Endothelial cell of umbilical vein (primary cell): ENCODE measurements around the gene BNIP2. TPM values are rescaled to one million over a fixed set of nuclear protein-coding genes. Genes with fewer than 3 reads are reported as not detected.
A peak's percentile ranks its signal among the peaks of the same experiment; 100 is the strongest.

Experiments used
- BruUV-seq: library from RNA; stranded (reverse); fragments of 400-500 nt; replicated peaks from 2 replicates; lab custom pipeline; 2021; lab: Mats Ljungman, UMichigan
- CTCF ChIA-PET: fragments of 300-600, 350-600 bp; sonication (Branson Sonifier 250); formaldehyde crosslinking; loops from one replicate; lab custom pipeline; 2021; ENCODE audit warnings: antibody characterized with exemption, inconsistent platforms; lab: Charles Lee
- POLR2A ChIA-PET: fragments of 300-600, 350-600 bp; sonication (Branson Sonifier 250); formaldehyde crosslinking; loops from one replicate; lab custom pipeline; 2021; ENCODE audit warnings: antibody characterized with exemption, inconsistent platforms; lab: Charles Lee
- DNase-seq: peaks from one replicate; pipeline ENCODE4 v3.0.0-alpha.2; 2011; ENCODE audit warnings: low read depth, low spot score
- FAIRE-seq: peaks from 2 replicates; lab custom pipeline; 2011; peaks lifted over from hg19 to GRCh38; lab: Jason Lieb, UNC
- H2AFZ ChIP-seq: 2 replicates; pipeline ENCODE4 v1.6.0; 2012; ENCODE audit warnings: low read depth, low read length, control low read depth, inconsistent platforms
- H3K27ac ChIP-seq: 2 replicates; pipeline ENCODE4 v1.5.1; 2011; ENCODE audit warnings: low read depth, mild to moderate bottlenecking, control low read depth, low read length, moderate library complexity; ENCODE audit not compliant: insufficient read depth
- H3K27me3 ChIP-seq, 2 experiments: 2 replicates each; pipeline versions ENCODE4 v1.6.0 to v1.6.1; 2011; ENCODE audit warnings: low read length in 2 of 2, mixed read lengths in 1 of 2; ENCODE audit not compliant: control insufficient read depth in 2 of 2, insufficient read depth in 2 of 2
- H3K36me3 ChIP-seq, 2 experiments: 2 replicates in 1 of 2; 3 replicates in 1 of 2; pipeline ENCODE4 v1.5.1; 2011; ENCODE audit warnings: low read length in 2 of 2, mild to moderate bottlenecking in 1 of 2, moderate library complexity in 1 of 2; ENCODE audit not compliant: control insufficient read depth in 2 of 2, insufficient read depth in 2 of 2; ENCODE audit errors: extremely low read depth in 1 of 2
- H3K4me1 ChIP-seq: 3 replicates; pipeline ENCODE4 v1.5.1; 2011; ENCODE audit warnings: mild to moderate bottlenecking, low read length; ENCODE audit not compliant: control insufficient read depth, insufficient read depth; ENCODE audit errors: extremely low read depth
- H3K4me2 ChIP-seq: 2 replicates; pipeline ENCODE4 v1.6.1; 2011; ENCODE audit warnings: low read length, control low read depth, mixed read lengths; ENCODE audit not compliant: insufficient read depth
- H3K4me3 ChIP-seq, 3 experiments: fragments of 200-600 bp in 1 of 3; sonication (generic), shearing (Covaris generic) in 1 of 3; replicated peaks in 1 of 3; 2 replicates each; pipeline ENCODE4 v1.5.1; 2011 to 2016; ENCODE audit warnings: control low read depth in 3 of 3, low read length in 3 of 3, mild to moderate bottlenecking in 2 of 3, inconsistent platforms in 1 of 3, low read depth in 1 of 3, moderate library complexity in 1 of 3; ENCODE audit not compliant: insufficient read depth in 1 of 3
- H3K79me2 ChIP-seq: 2 replicates; pipeline ENCODE4 v1.6.0; 2012; ENCODE audit warnings: low read length, inconsistent platforms; ENCODE audit not compliant: control insufficient read depth, insufficient read depth
- H3K9ac ChIP-seq: replicated peaks from 2 replicates; pipeline ENCODE3; 2011; ENCODE audit warnings: low read length, control low read depth; ENCODE audit not compliant: insufficient read depth; ENCODE audit errors: extremely low read depth
- H3K9me1 ChIP-seq: replicated peaks from 3 replicates; pipeline ENCODE4 v1.6.0; 2011; ENCODE audit warnings: mild to moderate bottlenecking, low read length; ENCODE audit not compliant: control insufficient read depth, insufficient read depth; ENCODE audit errors: extremely low read depth
- H3K9me3 ChIP-seq: replicated peaks from 2 replicates; pipeline ENCODE4 v1.5.1; 2012; ENCODE audit warnings: low read length, inconsistent platforms; ENCODE audit not compliant: control insufficient read depth, insufficient read depth
- H4K20me1 ChIP-seq: replicated peaks from 2 replicates; pipeline ENCODE3; 2011; ENCODE audit warnings: mild to moderate bottlenecking, low read length; ENCODE audit not compliant: control insufficient read depth, insufficient read depth; ENCODE audit errors: extremely low read depth
- EZH2 ChIP-seq: IDR thresholded peaks from 2 replicates; pipeline ENCODE4 v1.6.1; 2012; ENCODE audit warnings: borderline replicate concordance, low read depth, mild to moderate bottlenecking, moderate library complexity, low read length, inconsistent platforms; ENCODE audit not compliant: severe bottlenecking
- FOS ChIP-seq: IDR thresholded peaks from 2 replicates; pipeline ENCODE4 v1.6.1; 2011; ENCODE audit warnings: mild to moderate bottlenecking, low read length, moderate library complexity, borderline replicate concordance; ENCODE audit not compliant: insufficient read depth
- GATA2 ChIP-seq: IDR thresholded peaks from 2 replicates; pipeline ENCODE4 v1.7.0; 2011; ENCODE audit warnings: low read depth, mild to moderate bottlenecking, moderate library complexity, mixed read lengths, low read length; ENCODE audit not compliant: insufficient read length, insufficient read depth
- MYC ChIP-seq: IDR thresholded peaks from one replicate; pipeline ENCODE4 v1.6.1; 2011; ENCODE audit warnings: mild to moderate bottlenecking, low read depth, low read length
- POLR2A ChIP-seq: IDR thresholded peaks from 2 replicates; pipeline ENCODE4 v1.6.1; 2012; ENCODE audit warnings: low read depth, mild to moderate bottlenecking, control low read depth, low read length
- POLR2AphosphoS5 ChIP-seq: IDR thresholded peaks from 2 replicates; pipeline ENCODE4 v1.6.1; 2012; ENCODE audit warnings: low read depth, mild to moderate bottlenecking, control low read depth, low read length, moderate library complexity; ENCODE audit not compliant: insufficient read depth
- dilution Hi-C: fragments of 300-500 bp; cut with MboI; formaldehyde crosslinking; loops from one replicate; pipeline ENCODE4 v1.15.0; 2019; ENCODE audit warnings: low sequenced_read_pairs; ENCODE audit not compliant: extremely low pct_ligation_motif_present
- intact Hi-C: fragments of 100-400 bp; cut with micrococcal nuclease; formaldehyde crosslinking; loops from one replicate; pipeline ENCODE4 v1.10.0; 2022
- polyA plus RNA-seq, 4 experiments: library from polyadenylated mRNA; depleted of rRNA in 3 of 4; stranded (reverse) in 3 of 4; unstranded in 1 of 4; fragments of >200 nt; gene quantifications; 2 replicates each; pipeline versions ENCODE4 v1.2.1 to v1.2.3, GENCODE V29; 2011 to 2012; ENCODE audit warnings: missing spikeins in 1 of 4
- total RNA-seq: library from RNA; stranded (reverse); gene quantifications from 2 replicates; pipeline ENCODE4 v1.2.3, GENCODE V29; 2021

Gene BNIP2
- total and polyA plus RNA-seq, 2 donors (not counting 3 experiments of a cell fraction or from before 2014, with no cell fraction given) = 39.1 to 90.1 TPM

DNA sequence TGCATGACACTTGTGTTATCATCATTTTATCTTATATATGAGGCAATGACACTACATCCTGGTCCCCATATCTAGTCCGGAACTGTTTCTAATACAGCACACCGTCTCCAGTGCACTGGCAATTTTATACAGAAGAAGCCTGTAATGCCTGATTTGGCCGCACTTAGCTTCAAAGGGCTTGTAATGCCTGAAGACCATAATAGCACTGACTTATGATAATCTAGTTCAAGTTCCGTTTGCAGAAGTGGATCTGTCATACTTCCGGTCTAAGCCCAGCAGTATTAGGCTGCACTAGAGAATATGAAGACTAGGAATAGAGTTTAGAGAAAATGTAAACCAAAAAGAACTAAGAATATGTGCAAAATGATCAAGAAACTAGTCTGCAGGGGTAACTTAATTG is 1.3 kb downstream of the BNIP2 start:
- H2AFZ ChIP-seq = no peak overlapping the region
- H3K79me2 ChIP-seq = peaks cover 59% of the 10 kb centered on the region
- no peak for TF ChIP-seq GATA2
- no peak for TF ChIP-seq EZH2
- peak; percentile 39 for TF ChIP-seq FOS
- no peaks in the 10 kb centered on the region for H3K27me3 ChIP-seq
- no peaks in the 10 kb centered on the region for H4K20me1 ChIP-seq
- peak overlapping the region; percentile 100 for H3K9ac ChIP-seq
- DNase-seq (peak; percentile 61), FAIRE-seq (peak; percentile 77)
- intact Hi-C loops = loop anchor here (2.0 to 5.0 kb wide), 3 partner anchors 683 to 789 kb away; partner anchors contain the start of genes ANXA2 and ICE2
- no TSS peak for BruUV-seq
- dilution Hi-C loops = no loop called here
- H3K9me1 ChIP-seq = no peaks in the 10 kb centered on the region
- peaks cover 48% of the 10 kb centered on the region for H3K4me1 ChIP-seq
- POLR2A ChIA-PET = interaction anchor here (1.6 kb wide), 1 partner anchor 30 kb away, joined by 4 read pairs; the partner anchor contains the start of gene GTF2A2
- no peaks in the 10 kb centered on the region for H3K36me3 ChIP-seq
- CTCF ChIA-PET = no interaction called here
- H3K9me3 ChIP-seq = no peaks in the 10 kb centered on the region
- peak overlapping the region; percentile 100 for H3K27ac ChIP-seq
- H3K4me2 ChIP-seq = peak overlapping the region; percentile 97
- peak overlapping the region; percentile 66 to 100 (median 100) for H3K4me3 ChIP-seq

DNA sequence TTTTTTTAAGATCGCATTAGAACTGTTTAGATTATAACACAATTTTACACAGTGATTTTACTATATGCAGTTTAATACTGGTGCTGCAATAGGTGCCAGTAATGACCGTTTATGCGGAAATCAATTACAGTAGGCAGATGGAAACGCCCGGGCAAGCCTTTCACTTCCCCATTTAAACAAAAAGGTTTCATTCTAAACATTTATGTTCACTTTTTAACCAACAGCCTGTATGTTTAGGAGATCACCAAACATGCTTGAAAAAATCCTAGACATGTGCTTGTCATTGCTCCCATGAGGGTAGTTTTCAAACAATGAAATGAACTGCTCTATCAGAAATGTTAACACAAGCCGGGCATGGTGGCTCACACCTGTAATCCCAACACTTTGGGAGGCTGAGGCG is 2.7 kb downstream of the BNIP2 start:
- Histone ChIP-seq H3K36me3 (peaks cover 0 to under 1% of the 10 kb centered on the region in 2 experiments), H3K27me3 (no peaks in the 10 kb centered on the region), H3K79me2 (peaks cover 71% of the 10 kb centered on the region), H3K9me3 (no peaks in the 10 kb centered on the region), H3K9me1 (no peaks in the 10 kb centered on the region), H3K4me1 (peaks cover 48% of the 10 kb centered on the region), H3K4me3 (peak overlapping the region in 1 of 3 experiments; percentile 16), H4K20me1 (no peaks in the 10 kb centered on the region), H2AFZ (no peak overlapping the region), H3K9ac (no peak overlapping the region), H3K4me2 (peak overlapping the region; percentile 81), H3K27ac (peak overlapping the region; percentile 59)
- no TSS peak for BruUV-seq
- POLR2A ChIA-PET = no interaction called here
- intact Hi-C loops (loop anchor here (5.0 kb wide), 2 partner anchors 711 to 791 kb away; partner anchors contain the start of genes ANXA2 and ICE2), dilution Hi-C loops (no loop called here)
- TF ChIP-seq POLR2A (no peak), MYC (no peak), POLR2AphosphoS5 (no peak), EZH2 (no peak), GATA2 (no peak)
- CTCF ChIA-PET = no interaction called here
- no peak for FAIRE-seq
- no peak for DNase-seq
